ENCODE measurements around the gene CSRP3.

GRCh38 chr11:19199048-19199447 is 2.7 kb downstream of the CSRP3 start:
- TF ChIP-seq ZNF830 (CRISPR knock-in tag; IDR thresholded peaks at IDR 0.05) (no peak), SMC3 (conservative IDR thresholded peaks at IDR 0.05; ENCODE audit: insufficient read depth, low read depth, low read length) (no peak), CTCF (IDR thresholded peaks at IDR 0.05 in 2 of 3, conservative IDR thresholded peaks at IDR 0.05 in 1 of 3; ENCODE audit: insufficient read depth in 2 of 3, low read depth in 1 of 3, low read length in 3 of 3) (no peak), ZBTB33 (CRISPR knock-in tag; IDR thresholded peaks at IDR 0.05) (no peak), POLR2AphosphoS5 (IDR thresholded peaks at IDR 0.05; ENCODE audit: control insufficient read depth, insufficient read depth, low read depth, low read length) (no peak), GATA2 (CRISPR knock-in tag; IDR thresholded peaks at IDR 0.05) (no peak)
